ENCODE measurements around the gene PCDHB11.
"Not testable (repeated sequence)": the region's sequence is repeated elsewhere in the genome, so short reads cannot be mapped to it uniquely, and the experiment has no call there.

- TF ChIP-seq POLR2A, CTCF (IDR thresholded peaks at IDR 0.05): not testable (repeated sequence)
Measured at GRCh38 chr5:141224844-141225243, 25.4 kb downstream of the PCDHB11 start.
